GM12878 (cell line): ENCODE results near the gene SRSF5. TPM values are rescaled to one million over a fixed set of nuclear protein-coding genes. Genes with fewer than 3 reads are reported as not detected.

Experiments used
- ATAC-seq: fragments of 200-7000 bp; cut with Tn5 transposase; 3 replicates; pipeline ENCODE4 v1.9.1; 2020; ENCODE audit warnings: mild to moderate bottlenecking, moderate library complexity
- BruUV-seq: library from RNA; stranded (reverse); fragments of 400-500 nt; replicated peaks from 2 replicates; lab custom pipeline; 2021; lab: Mats Ljungman, UMichigan
- CTCF ChIA-PET: fragments of 300-600 bp; sonication (Branson Sonifier 250); formaldehyde crosslinking; extraction: SDS; loops from one replicate; lab custom pipeline; 2021; ENCODE audit warnings: inconsistent platforms; lab: Yijun Ruan, JAX
- POLR2A ChIA-PET: fragments of 350-600 bp; formaldehyde crosslinking; extraction: SDS; loops from one replicate; lab custom pipeline; 2021; ENCODE audit warnings: inconsistent platforms; lab: Charles Lee
- RAD21 ChIA-PET: fragments of 300-600 bp; sonication (Branson Sonifier 250); formaldehyde crosslinking; loops from one replicate; lab custom pipeline; 2023; ENCODE audit warnings: antibody characterized with exemption; ENCODE audit not compliant: unreplicated experiment; lab: Charles Lee
- SMC1A ChIA-PET: fragments of 300-600 bp; sonication (Branson Sonifier 250); formaldehyde crosslinking; loops from one replicate; lab custom pipeline; 2023; ENCODE audit not compliant: unreplicated experiment, uncharacterized antibody; lab: Charles Lee
- DNase-seq: peaks from one replicate; pipeline ENCODE4 v3.0.0-alpha.2; 2011; ENCODE audit warnings: low read depth, low spot score
- FAIRE-seq: peaks from 3 replicates; lab custom pipeline; 2011; peaks lifted over from hg19 to GRCh38; lab: Jason Lieb, UNC
- H2AFZ ChIP-seq: 2 replicates; pipeline ENCODE4 v1.6.0; 2011; ENCODE audit warnings: low read depth, low read length, control low read depth; ENCODE audit not compliant: control insufficient read depth
- H3K27ac ChIP-seq: 2 replicates; pipeline ENCODE4 v1.5.1; 2011; ENCODE audit warnings: control low read depth; ENCODE audit not compliant: control insufficient read depth, insufficient read depth
- H3K27me3 ChIP-seq, 2 experiments: replicated peaks in 1 of 2; 2 replicates each; pipeline versions ENCODE4 v1.6.0 to v1.6.1; 2011; ENCODE audit warnings: low read length in 1 of 2; ENCODE audit not compliant: control insufficient read depth in 2 of 2, insufficient read depth in 2 of 2
- H3K36me3 ChIP-seq, 2 experiments: 2 replicates each; pipeline ENCODE4 v1.5.1; 2011; ENCODE audit warnings: low read length in 1 of 2; ENCODE audit not compliant: control insufficient read depth in 2 of 2, insufficient read depth in 2 of 2
- H3K4me1 ChIP-seq: 2 replicates; pipeline ENCODE4 v1.6.1; 2011; ENCODE audit warnings: mild to moderate bottlenecking, low read length, moderate library complexity, mixed read lengths; ENCODE audit not compliant: control insufficient read depth, insufficient read depth
- H3K4me2 ChIP-seq: 2 replicates; pipeline ENCODE4 v1.6.0; 2011; ENCODE audit warnings: control low read depth; ENCODE audit not compliant: control insufficient read depth, insufficient read depth
- H3K4me3 ChIP-seq: fragments of 200-600 bp; sonication (generic); 2 replicates; pipeline ENCODE4 v1.5.1; 2016
- H3K79me2 ChIP-seq: 2 replicates; pipeline ENCODE4 v1.6.0; 2011; ENCODE audit warnings: low read length; ENCODE audit not compliant: control insufficient read depth, insufficient read depth
- H3K9ac ChIP-seq: 2 replicates; pipeline ENCODE4 v1.8.0; 2011; ENCODE audit warnings: low read length, control low read depth, mixed read lengths; ENCODE audit not compliant: control insufficient read depth, insufficient read depth
- H3K9me3 ChIP-seq: replicated peaks from 3 replicates; pipeline ENCODE4 v1.5.1; 2011; ENCODE audit warnings: mild to moderate bottlenecking, low read length; ENCODE audit not compliant: control insufficient read depth, insufficient read depth
- H4K20me1 ChIP-seq: 2 replicates; pipeline ENCODE4 v1.6.0; 2011; ENCODE audit not compliant: control insufficient read depth, insufficient read depth
- GABPA ChIP-seq: IDR thresholded peaks from 2 replicates; pipeline ENCODE4 v1.6.1; 2014; ENCODE audit warnings: antibody characterized with exemption, low read depth, mild to moderate bottlenecking, inconsistent platforms
- HSF1 ChIP-seq: fragments of 150-350 bp; IDR thresholded peaks from 2 replicates; pipeline ENCODE4 v1.6.1; 2014; ENCODE audit warnings: mild to moderate bottlenecking, low read depth, low read length
- IRF4 ChIP-seq: IDR thresholded peaks from 2 replicates; pipeline ENCODE4 v1.6.1; 2011; ENCODE audit warnings: low read depth, low read length
- SREBF2 ChIP-seq: IDR thresholded peaks from 2 replicates; pipeline ENCODE4 v1.6.1; 2012; ENCODE audit warnings: mild to moderate bottlenecking, low read length
- TAF1 ChIP-seq: IDR thresholded peaks from 2 replicates; pipeline ENCODE4 v1.6.1; 2011; ENCODE audit warnings: mild to moderate bottlenecking, low read depth, low read length, borderline replicate concordance
- ZNF24 ChIP-seq: fragments of 450-650 bp; IDR thresholded peaks from 2 replicates; pipeline ENCODE4 v1.6.1; 2017; ENCODE audit warnings: antibody characterized with exemption, mild to moderate bottlenecking
- WGBS: methylation state at CpG from one replicate; pipeline ENCODE4 v1.1.6; 2016; ENCODE audit warnings: low lambda C conversion rate; ENCODE audit not compliant: insufficient replicate concordance, insufficient coverage; ENCODE audit errors: missing lambda C conversion rate; 5-methylcytosine and 5-hydroxymethylcytosine counted together
- in situ Hi-C: fragments of 300-500 bp; cut with MboI; formaldehyde crosslinking; loops from 9 replicates; pipeline ENCODE4 v1.14.3; 2018; ENCODE audit warnings: mixed read lengths
- intact Hi-C: fragments of 100-400 bp; cut with micrococcal nuclease; formaldehyde crosslinking; loops from one replicate; pipeline ENCODE4 v1.14.2; 2022; ENCODE audit not compliant: unreplicated experiment
- polyA plus RNA-seq, 11 experiments: library from polyadenylated mRNA; depleted of rRNA in 4 of 11; unstranded in 6 of 11; stranded (reverse) in 5 of 11; fragments of >200 nt; fragmentation: Nextera tagmentation in 4 of 11; fragmentation: Illumina TruSeq in 1 of 11; extraction: Ambion mirVana in 4 of 11; extraction: Trizol in 1 of 11; gene quantifications; 1 replicate in 1 of 11; 2 replicates in 10 of 11; pipeline versions ENCODE4 v1.2.1 to v1.2.3, GENCODE V29; 2011 to 2016; ENCODE audit warnings: inconsistent platforms in 2 of 11, missing spikeins in 2 of 11, low read depth in 1 of 11
- total RNA-seq, 4 experiments: library from RNA; depleted of rRNA in 3 of 4; stranded (reverse); fragments of >200 nt in 3 of 4; fragmentation: Illumina TruSeq in 1 of 4; extraction: Trizol in 1 of 4; gene quantifications; 2 replicates each; pipeline versions ENCODE4 v1.2.1 to v1.2.3, GENCODE V29; 2013 to 2021

Gene SRSF5
- total and polyA plus RNA-seq, 10 of the 15 experiments (the other 5 are each of a cell fraction or from before 2014, with no cell fraction given): 136 to 453 (median 275) TPM

DNA sequence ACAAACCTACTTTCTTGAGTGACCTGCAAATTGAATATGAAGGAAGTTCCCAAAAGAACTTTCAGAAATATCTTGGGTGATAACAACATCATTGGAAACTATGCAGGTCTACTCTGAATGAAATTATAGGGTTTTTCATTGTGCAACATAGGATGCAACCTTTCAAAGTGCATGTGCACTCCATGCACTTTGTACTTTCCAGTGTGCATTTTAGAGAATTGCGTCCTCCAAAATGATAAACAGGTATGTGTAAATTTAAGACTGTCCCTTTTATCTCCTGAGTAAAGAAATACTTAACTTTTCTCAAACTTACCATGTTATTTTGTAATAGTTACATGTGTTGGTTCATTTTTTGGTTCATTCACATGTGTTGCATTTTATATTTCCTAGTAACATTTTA, 13.2 kb downstream of the SRSF5 start:
- Histone ChIP-seq H3K36me3 (peaks cover 5 to 23% of the 10 kb centered on the region in 2 experiments; a peak in 3 of 4 replicates), H3K27me3 (no peaks in the 10 kb centered on the region), H2AFZ (no peak overlapping the region), H3K4me3 (no peak overlapping the region), H3K9ac (no peak overlapping the region), H3K79me2 (no peaks in the 10 kb centered on the region), H3K4me2 (no peak overlapping the region), H3K4me1 (no peaks in the 10 kb centered on the region), H4K20me1 (peaks cover 3% of the 10 kb centered on the region; the same call in 1 of the 2 replicates), H3K9me3 (no peaks in the 10 kb centered on the region), H3K27ac (no peak overlapping the region)
- FAIRE-seq (no peak), ATAC-seq (no peak), DNase-seq (no peak)
- CTCF ChIA-PET: no interaction called here
- 96% methylated on average over 1 of the region's 1 CpG for WGBS
- RAD21 ChIA-PET: no interaction called here
- POLR2A ChIA-PET: interaction anchor here (1.7 kb wide), 1 partner anchor 13 kb away, joined by 5 read pairs; the partner anchor contains the start of gene SRSF5
- no TSS peak for BruUV-seq
- TF ChIP-seq HSF1 (no peak), TAF1 (no peak)
- in situ Hi-C loops (no loop called here), intact Hi-C loops (no loop called here)
- SMC1A ChIA-PET: no interaction called here

GRCh38 chr14:69780952-69781351, 14.0 kb downstream of the SRSF5 start:
- DNase-seq (no peak), FAIRE-seq (no peak), ATAC-seq (no peak; the same call in 2 of the 3 replicates)
- Histone ChIP-seq H3K4me2 (no peak overlapping the region), H3K36me3 (peaks cover 5 to 21% of the 10 kb centered on the region in 2 experiments; a peak in 3 of 4 replicates), H3K9ac (no peak overlapping the region), H2AFZ (no peak overlapping the region), H3K4me3 (no peak overlapping the region), H3K9me3 (no peaks in the 10 kb centered on the region), H3K27ac (no peak overlapping the region), H3K4me1 (no peaks in the 10 kb centered on the region), H3K79me2 (no peaks in the 10 kb centered on the region), H3K27me3 (no peaks in the 10 kb centered on the region), H4K20me1 (peaks cover 3% of the 10 kb centered on the region; the same call in 1 of the 2 replicates)
- CTCF ChIA-PET: no interaction called here
- in situ Hi-C loops: no loop called here
- WGBS: 54% methylated on average over 3 of the region's 3 CpGs
- no TSS peak for BruUV-seq
- intact Hi-C loops: no loop called here
- POLR2A ChIA-PET: no interaction called here
- SMC1A ChIA-PET: no interaction called here
- no peak for TF ChIP-seq GABPA
- no peak for TF ChIP-seq ZNF24
- 0 out of 2 replicates have a peak, but pooled peaks have one; percentile 10 for TF ChIP-seq IRF4
- no peak for TF ChIP-seq SREBF2
- RAD21 ChIA-PET: no interaction called here
